HG02840 (cell line): Measurements from ENCODE around the gene LITAFD.

Source experiments
- ATAC-seq: cut with Tn5 transposase; IDR thresholded peaks from one replicate; pipeline ENCODE4 v1.9.1; 2021; ENCODE audit warnings: mild to moderate bottlenecking, moderate library complexity, moderate number of reproducible peaks; ENCODE audit not compliant: unreplicated experiment, low FRiP score

The LITAFD gene

GRCh38 chr16:8855051-8855786 is 26.9 kb upstream of the LITAFD start:
- no peak for ATAC-seq

- ATAC-seq: no peak
Observed at GRCh38 chr16:8855972-8856371, 26.2 kb upstream of the LITAFD start.

GRCh38 chr16:8858994-8859912 is 22.9 kb upstream of the LITAFD start:
- no peak for ATAC-seq

- no peak for ATAC-seq
Observed at GRCh38 chr16:8859913-8860881, 22.0 kb upstream of the LITAFD start.

- no peak for ATAC-seq
Observed at GRCh38 chr16:8861563-8862308, 20.4 kb upstream of the LITAFD start.

GRCh38 chr16:8862309-8863130 is 19.6 kb upstream of the LITAFD start:
- ATAC-seq: no peak

- no peak for ATAC-seq
Observed at GRCh38 chr16:8863594-8864424, 18.3 kb upstream of the LITAFD start.

GRCh38 chr16:8864480-8865110 is 17.6 kb upstream of the LITAFD start:
- no peak for ATAC-seq

GRCh38 chr16:8865145-8865882 is 16.8 kb upstream of the LITAFD start:
- ATAC-seq: no peak

- ATAC-seq: no peak
Observed at GRCh38 chr16:8866118-8866883, 15.8 kb upstream of the LITAFD start.

GRCh38 chr16:8866884-8867215 is 15.3 kb upstream of the LITAFD start:
- ATAC-seq: no peak

- ATAC-seq: no peak
Observed at GRCh38 chr16:8867216-8867931, 14.8 kb upstream of the LITAFD start.

- no peak for ATAC-seq
Observed at GRCh38 chr16:8867932-8868415, 14.2 kb upstream of the LITAFD start.

- ATAC-seq: peak; percentile 69
Observed at GRCh38 chr16:8868416-8869211, 13.5 kb upstream of the LITAFD start, which contains the start of gene CARHSP1. CARHSP1 (minus strand) TSS chr16:8869006; CDS start chr16:8859328, 9,678 bp downstream.
